ENCODE data around the gene DENND6B. TPM values are rescaled to one million over a fixed set of nuclear protein-coding genes. Genes with fewer than 3 reads are reported as not detected.

Gene DENND6B
- total and polyA plus RNA-seq, 2 experiments from 2014 or later, result 0.71 to 1.3 TPM

DNA sequence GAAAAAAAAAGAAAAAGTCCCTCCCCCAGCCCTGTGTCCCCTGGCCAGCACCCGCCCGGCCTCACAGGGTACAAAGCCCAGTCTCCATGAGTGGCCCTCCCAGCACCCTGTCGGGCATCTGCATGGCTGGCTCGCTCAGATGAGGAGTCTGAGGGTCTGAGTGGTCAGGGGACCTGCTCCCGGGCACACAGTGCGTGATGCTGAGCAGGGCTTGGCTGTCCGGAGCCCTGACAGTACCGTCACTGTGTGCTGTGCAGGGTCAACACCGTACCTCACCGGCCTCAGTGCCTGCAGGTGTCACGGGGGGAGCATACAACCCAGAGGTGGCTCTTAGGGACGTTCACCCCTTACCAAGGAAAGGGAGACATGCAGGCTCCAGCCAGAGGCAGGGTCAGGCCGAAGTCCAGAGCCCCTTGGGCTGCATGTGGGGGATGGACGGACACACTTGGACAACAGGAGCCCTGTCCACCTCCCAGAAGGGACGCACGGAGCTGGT is 15.8 kb downstream of the DENND6B start:
- Histone ChIP-seq H4K20me1 (replicated peaks; ENCODE audit: insufficient read depth) (no peaks in the 10 kb centered on the region), H3K27me3 (ENCODE audit: insufficient read depth) (peaks cover 8% of the 10 kb centered on the region), H3K79me2 (replicated peaks; ENCODE audit: insufficient read depth) (no peaks in the 10 kb centered on the region), H3K9me2 (ENCODE audit: insufficient read depth) (no peaks in the 10 kb centered on the region), H3K36me3 (ENCODE audit: insufficient read depth) (no peaks in the 10 kb centered on the region), H3K4me1 (ENCODE audit: insufficient read depth) (peaks cover 6% of the 10 kb centered on the region; the same call in 1 of the 2 replicates), H3K27ac (ENCODE audit: low read depth) (no peak overlapping the region), H3K4me2 (no peak overlapping the region), H3F3A (replicated peaks; ENCODE audit: low read depth) (0 out of 2 replicates have a peak, but pooled peaks cover 6% of the 10 kb centered on the region), H2AFZ (no peak overlapping the region), H3K4me3 (no peak overlapping the region)
- TF ChIP-seq, protein P1, sequence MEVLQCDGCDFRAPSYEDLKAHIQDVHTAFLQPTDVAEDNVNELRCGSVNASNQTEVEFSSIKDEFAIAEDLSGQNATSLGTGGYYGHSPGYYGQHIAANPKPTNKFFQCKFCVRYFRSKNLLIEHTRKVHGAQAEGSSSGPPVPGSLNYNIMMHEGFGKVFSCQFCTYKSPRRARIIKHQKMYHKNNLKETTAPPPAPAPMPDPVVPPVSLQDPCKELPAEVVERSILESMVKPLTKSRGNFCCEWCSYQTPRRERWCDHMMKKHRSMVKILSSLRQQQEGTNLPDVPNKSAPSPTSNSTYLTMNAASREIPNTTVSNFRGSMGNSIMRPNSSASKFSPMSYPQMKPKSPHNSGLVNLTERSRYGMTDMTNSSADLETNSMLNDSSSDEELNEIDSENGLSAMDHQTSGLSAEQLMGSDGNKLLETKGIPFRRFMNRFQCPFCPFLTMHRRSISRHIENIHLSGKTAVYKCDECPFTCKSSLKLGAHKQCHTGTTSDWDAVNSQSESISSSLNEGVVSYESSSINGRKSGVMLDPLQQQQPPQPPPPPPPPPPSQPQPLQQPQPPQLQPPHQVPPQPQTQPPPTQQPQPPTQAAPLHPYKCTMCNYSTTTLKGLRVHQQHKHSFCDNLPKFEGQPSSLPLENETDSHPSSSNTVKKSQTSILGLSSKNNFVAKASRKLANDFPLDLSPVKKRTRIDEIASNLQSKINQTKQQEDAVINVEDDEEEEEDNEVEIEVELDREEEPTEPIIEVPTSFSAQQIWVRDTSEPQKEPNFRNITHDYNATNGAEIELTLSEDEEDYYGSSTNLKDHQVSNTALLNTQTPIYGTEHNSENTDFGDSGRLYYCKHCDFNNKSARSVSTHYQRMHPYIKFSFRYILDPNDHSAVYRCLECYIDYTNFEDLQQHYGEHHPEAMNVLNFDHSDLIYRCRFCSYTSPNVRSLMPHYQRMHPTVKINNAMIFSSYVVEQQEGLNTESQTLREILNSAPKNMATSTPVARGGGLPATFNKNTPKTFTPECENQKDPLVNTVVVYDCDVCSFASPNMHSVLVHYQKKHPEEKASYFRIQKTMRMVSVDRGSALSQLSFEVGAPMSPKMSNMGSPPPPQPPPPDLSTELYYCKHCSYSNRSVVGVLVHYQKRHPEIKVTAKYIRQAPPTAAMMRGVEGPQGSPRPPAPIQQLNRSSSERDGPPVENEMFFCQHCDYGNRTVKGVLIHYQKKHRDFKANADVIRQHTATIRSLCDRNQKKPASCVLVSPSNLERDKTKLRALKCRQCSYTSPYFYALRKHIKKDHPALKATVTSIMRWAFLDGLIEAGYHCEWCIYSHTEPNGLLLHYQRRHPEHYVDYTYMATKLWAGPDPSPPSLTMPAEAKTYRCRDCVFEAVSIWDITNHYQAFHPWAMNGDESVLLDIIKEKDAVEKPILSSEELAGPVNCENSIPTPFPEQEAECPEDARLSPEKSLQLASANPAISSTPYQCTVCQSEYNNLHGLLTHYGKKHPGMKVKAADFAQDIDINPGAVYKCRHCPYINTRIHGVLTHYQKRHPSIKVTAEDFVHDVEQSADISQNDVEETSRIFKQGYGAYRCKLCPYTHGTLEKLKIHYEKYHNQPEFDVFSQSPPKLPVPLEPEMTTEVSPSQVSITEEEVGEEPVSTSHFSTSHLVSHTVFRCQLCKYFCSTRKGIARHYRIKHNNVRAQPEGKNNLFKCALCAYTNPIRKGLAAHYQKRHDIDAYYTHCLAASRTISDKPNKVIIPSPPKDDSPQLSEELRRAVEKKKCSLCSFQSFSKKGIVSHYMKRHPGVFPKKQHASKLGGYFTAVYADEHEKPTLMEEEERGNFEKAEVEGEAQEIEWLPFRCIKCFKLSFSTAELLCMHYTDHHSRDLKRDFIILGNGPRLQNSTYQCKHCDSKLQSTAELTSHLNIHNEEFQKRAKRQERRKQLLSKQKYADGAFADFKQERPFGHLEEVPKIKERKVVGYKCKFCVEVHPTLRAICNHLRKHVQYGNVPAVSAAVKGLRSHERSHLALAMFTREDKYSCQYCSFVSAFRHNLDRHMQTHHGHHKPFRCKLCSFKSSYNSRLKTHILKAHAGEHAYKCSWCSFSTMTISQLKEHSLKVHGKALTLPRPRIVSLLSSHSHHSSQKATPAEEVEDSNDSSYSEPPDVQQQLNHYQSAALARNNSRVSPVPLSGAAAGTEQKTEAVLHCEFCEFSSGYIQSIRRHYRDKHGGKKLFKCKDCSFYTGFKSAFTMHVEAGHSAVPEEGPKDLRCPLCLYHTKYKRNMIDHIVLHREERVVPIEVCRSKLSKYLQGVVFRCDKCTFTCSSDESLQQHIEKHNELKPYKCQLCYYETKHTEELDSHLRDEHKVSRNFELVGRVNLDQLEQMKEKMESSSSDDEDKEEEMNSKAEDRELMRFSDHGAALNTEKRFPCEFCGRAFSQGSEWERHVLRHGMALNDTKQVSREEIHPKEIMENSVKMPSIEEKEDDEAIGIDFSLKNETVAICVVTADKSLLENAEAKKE (CRISPR knock-in tag; IDR thresholded peaks at IDR 0.05), result no peak
- Mint-ChIP-seq H3K36me3 (ENCODE audit: low read depth) (no peaks in the 10 kb centered on the region), H3K9me3 (no peaks in the 10 kb centered on the region), H3K4me1 (peaks cover 16% of the 10 kb centered on the region), H3K27ac (no peak overlapping the region), H3K4me3 (no peak overlapping the region), H3K27me3 (ENCODE audit: insufficient read depth, low read depth, poor library complexity) (peaks cover 17% of the 10 kb centered on the region)
- ATAC-seq, result no peak
- DNase-seq (ENCODE audit: low spot score), result no peak

DNA sequence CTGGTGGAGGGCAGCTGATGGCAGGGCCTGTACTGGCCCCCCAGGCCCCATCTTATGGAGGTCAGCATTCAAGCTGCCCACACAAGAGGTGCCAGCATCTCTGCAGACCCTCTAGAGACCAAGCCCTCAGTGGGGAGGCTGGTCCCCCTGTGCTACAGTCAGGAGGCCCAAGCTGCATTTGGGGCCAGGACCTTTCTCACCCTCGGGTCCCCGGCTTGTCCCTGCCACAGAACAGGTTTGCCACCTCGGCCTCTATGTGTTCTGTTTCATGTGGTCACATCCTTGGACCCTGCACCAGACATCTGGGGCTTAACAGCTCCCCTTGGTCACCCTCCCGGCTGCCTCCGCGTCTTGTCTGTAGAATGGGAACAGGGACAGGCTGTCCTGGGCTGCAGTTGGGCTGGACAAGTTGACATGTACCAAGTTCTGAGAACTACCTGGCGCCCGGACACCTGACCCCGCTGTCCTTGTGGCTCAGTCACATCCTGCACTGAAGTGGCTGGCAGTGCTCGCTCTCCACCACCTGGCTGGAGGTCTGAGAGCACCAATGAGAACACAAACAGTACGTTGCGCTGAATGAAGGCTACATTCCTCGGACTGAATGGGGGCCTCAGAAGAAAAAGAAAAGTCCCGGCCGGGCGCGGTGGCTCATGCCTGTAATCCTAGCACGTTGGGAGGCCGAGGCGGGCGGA is 16.6 kb downstream of the DENND6B start:
- no peak overlapping the region for H3K4me3 Mint-ChIP-seq

More for the DNA sequence above, 16.6 kb downstream of the DENND6B start:
- Mint-ChIP-seq H3K36me3 (ENCODE audit: low read depth) (no peaks in the 10 kb centered on the region), H3K4me1 (peaks cover 19% of the 10 kb centered on the region), H3K27ac (no peak overlapping the region), H3K9me3 (no peaks in the 10 kb centered on the region), H3K27me3 (ENCODE audit: insufficient read depth, low read depth, poor library complexity) (peaks cover 20% of the 10 kb centered on the region)
- H3K36me3 ChIP-seq (ENCODE audit: insufficient read depth), result no peaks in the 10 kb centered on the region
- no peaks in the 10 kb centered on the region for H3K79me2 ChIP-seq (replicated peaks; ENCODE audit: insufficient read depth)
- H3K4me3 ChIP-seq, result no peak overlapping the region
- peaks cover 14% of the 10 kb centered on the region; the same call in 1 of the 2 replicates for H3K4me1 ChIP-seq (ENCODE audit: insufficient read depth)
- 0 out of 2 replicates have a peak, but pooled peaks cover 6% of the 10 kb centered on the region for H3F3A ChIP-seq (replicated peaks; ENCODE audit: low read depth)
- no peaks in the 10 kb centered on the region for H3K9me2 ChIP-seq (ENCODE audit: insufficient read depth)
- peaks cover 5% of the 10 kb centered on the region for H4K20me1 ChIP-seq (replicated peaks; ENCODE audit: insufficient read depth)
- H3K27me3 ChIP-seq (ENCODE audit: insufficient read depth), result peaks cover 11% of the 10 kb centered on the region
- no peak for TF ChIP-seq ZNF114 (CRISPR knock-in tag; IDR thresholded peaks at IDR 0.05)
- H2AFZ ChIP-seq, result no peak overlapping the region
- no peak overlapping the region for H3K4me2 ChIP-seq
- no peak overlapping the region for H3K27ac ChIP-seq (ENCODE audit: low read depth)
- peak; percentile 27 for DNase-seq (ENCODE audit: low spot score)
- ATAC-seq, result no peak

Measured in GM23338 (cell line).